ENCODE results near the gene HOXC9.

- TF ChIP-seq CTCF (IDR thresholded peaks at IDR 0.05 in 8 of 11, conservative IDR thresholded peaks at IDR 0.05 in 3 of 11) = no peak
- TF ChIP-seq POLR2A (IDR thresholded peaks at IDR 0.05) = no peak
- TF ChIP-seq POLR2AphosphoS5 (IDR thresholded peaks at IDR 0.05) = no peak
These were observed 24.2 kb downstream of the HOXC9 start for GRCh38 chr12:54024127-54024526.
